Glomerular endothelial cell (primary cell): ENCODE results near the gene NDUFB2. TPM values are rescaled to one million over a fixed set of nuclear protein-coding genes. Genes with fewer than 3 reads are reported as not detected.
"Not testable (repeated sequence)": the region's sequence is repeated elsewhere in the genome, so short reads cannot be mapped to it uniquely, and the experiment has no call there.

ENCODE experiments used
- DNase-seq: peaks from one replicate; pipeline ENCODE4 v3.0.0-alpha.2; 2011; ENCODE audit warnings: low read depth, low spot score; ENCODE audit errors: extremely low read depth
- total RNA-seq: library from RNA; depleted of rRNA; stranded (reverse); fragments of >200 nt; gene quantifications from 2 replicates; pipeline ENCODE4 v1.2.3, GENCODE V29; 2015

The NDUFB2 gene
- total RNA-seq, 1 donor from 2014 or later = 372 TPM

GRCh38 chr7:140689199-140690152 lies 7.0 kb upstream of the NDUFB2 start:
- DNase-seq = no peak

GRCh38 chr7:140691376-140692045 lies 5.0 kb upstream of the NDUFB2 start:
- DNase-seq = no peak

GRCh38 chr7:140693849-140694248 lies 2.7 kb upstream of the NDUFB2 start:
- not testable (repeated sequence) for DNase-seq

- DNase-seq = no peak
Measured at GRCh38 chr7:140694592-140694991, 1.9 kb upstream of the NDUFB2 start.

- DNase-seq = no peak
Measured at GRCh38 chr7:140695381-140695780, 1.1 kb upstream of the NDUFB2 start.

- DNase-seq = no peak
Measured at GRCh38 chr7:140696024-140696679, 356 bp upstream of the NDUFB2 start.

GRCh38 chr7:140697447-140698143 lies 1.1 kb downstream of the NDUFB2 start:
- no peak for DNase-seq

- no peak for DNase-seq
Measured at GRCh38 chr7:140698477-140698876, 2.0 kb downstream of the NDUFB2 start.

- no peak for DNase-seq
Measured at GRCh38 chr7:140702774-140703173, 6.3 kb downstream of the NDUFB2 start.

- no peak for DNase-seq
Measured at GRCh38 chr7:140704205-140704604, 7.7 kb downstream of the NDUFB2 start.

- no peak for DNase-seq
Measured at GRCh38 chr7:140707132-140707531, 10.6 kb downstream of the NDUFB2 start.

- DNase-seq = not testable (repeated sequence)
Measured at GRCh38 chr7:140708764-140709163, 12.3 kb downstream of the NDUFB2 start.

- DNase-seq = not testable (repeated sequence)
Measured at GRCh38 chr7:140712392-140712791, 15.9 kb downstream of the NDUFB2 start.

GRCh38 chr7:140714331-140715040 lies 18.0 kb downstream of the NDUFB2 start:
- DNase-seq = no peak

GRCh38 chr7:140719721-140720120 lies 23.2 kb downstream of the NDUFB2 start:
- no peak for DNase-seq

GRCh38 chr7:140722254-140722653 lies 25.7 kb downstream of the NDUFB2 start:
- no peak for DNase-seq

GRCh38 chr7:140723006-140723405 lies 26.5 kb downstream of the NDUFB2 start:
- DNase-seq = no peak

GRCh38 chr7:140723574-140723973 lies 27.1 kb downstream of the NDUFB2 start:
- DNase-seq = no peak

GRCh38 chr7:140724706-140725105 lies 28.2 kb downstream of the NDUFB2 start:
- DNase-seq = no peak

- DNase-seq = no peak
Measured at GRCh38 chr7:140726281-140726680, 29.8 kb downstream of the NDUFB2 start.
